ENCODE data around the gene AWAT2.

DNA sequence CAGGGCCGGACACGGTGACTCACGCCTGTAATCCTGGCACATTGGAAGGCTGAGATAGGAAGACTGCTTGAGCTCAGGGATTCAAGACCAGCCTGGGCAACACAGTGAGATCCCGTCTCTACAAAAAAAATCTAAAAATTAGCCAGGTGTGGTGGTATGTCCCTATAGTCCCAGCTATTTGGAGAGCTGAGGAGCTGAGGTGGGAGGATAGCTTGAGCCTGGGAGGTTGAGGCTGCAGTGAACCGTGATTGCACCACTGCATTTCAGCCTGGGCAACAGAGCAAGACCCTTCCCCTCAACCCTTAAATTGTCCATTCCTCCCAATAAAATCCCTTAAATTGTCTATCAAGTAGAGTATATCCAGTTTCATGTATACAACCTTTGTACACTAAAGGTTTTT is 29.6 kb upstream of the AWAT2 start:
- TF ChIP-seq EZH2 (IDR thresholded peaks at IDR 0.05): no peak
- TF ChIP-seq EZH2phosphoT487 (IDR thresholded peaks at IDR 0.05): no peak
- TF ChIP-seq, protein P1, sequence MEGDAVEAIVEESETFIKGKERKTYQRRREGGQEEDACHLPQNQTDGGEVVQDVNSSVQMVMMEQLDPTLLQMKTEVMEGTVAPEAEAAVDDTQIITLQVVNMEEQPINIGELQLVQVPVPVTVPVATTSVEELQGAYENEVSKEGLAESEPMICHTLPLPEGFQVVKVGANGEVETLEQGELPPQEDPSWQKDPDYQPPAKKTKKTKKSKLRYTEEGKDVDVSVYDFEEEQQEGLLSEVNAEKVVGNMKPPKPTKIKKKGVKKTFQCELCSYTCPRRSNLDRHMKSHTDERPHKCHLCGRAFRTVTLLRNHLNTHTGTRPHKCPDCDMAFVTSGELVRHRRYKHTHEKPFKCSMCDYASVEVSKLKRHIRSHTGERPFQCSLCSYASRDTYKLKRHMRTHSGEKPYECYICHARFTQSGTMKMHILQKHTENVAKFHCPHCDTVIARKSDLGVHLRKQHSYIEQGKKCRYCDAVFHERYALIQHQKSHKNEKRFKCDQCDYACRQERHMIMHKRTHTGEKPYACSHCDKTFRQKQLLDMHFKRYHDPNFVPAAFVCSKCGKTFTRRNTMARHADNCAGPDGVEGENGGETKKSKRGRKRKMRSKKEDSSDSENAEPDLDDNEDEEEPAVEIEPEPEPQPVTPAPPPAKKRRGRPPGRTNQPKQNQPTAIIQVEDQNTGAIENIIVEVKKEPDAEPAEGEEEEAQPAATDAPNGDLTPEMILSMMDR (IDR thresholded peaks at IDR 0.05): no peak
